Mammary epithelial cell (primary cell): ENCODE measurements around the gene SPPL2B.

Experiments used
- EZH2 ChIP-seq: IDR thresholded peaks from 2 replicates; pipeline ENCODE4 v1.6.1; 2012; ENCODE audit warnings: low read length, inconsistent platforms, borderline replicate concordance
- TF ChIP-seq, protein P1 (sequence below), 2 donors: IDR thresholded peaks in 1 of 2; conservative IDR thresholded peaks in 1 of 2; 2 replicates each; pipeline ENCODE4 v1.5.1; 2011 to 2012; ENCODE audit warnings: inconsistent platforms in 2 of 2, low read length in 2 of 2, mild to moderate bottlenecking in 2 of 2, control low read depth in 1 of 2, low read depth in 1 of 2; ENCODE audit not compliant: insufficient read depth in 1 of 2; ENCODE audit errors: extremely low read depth in 1 of 2

DNA sequence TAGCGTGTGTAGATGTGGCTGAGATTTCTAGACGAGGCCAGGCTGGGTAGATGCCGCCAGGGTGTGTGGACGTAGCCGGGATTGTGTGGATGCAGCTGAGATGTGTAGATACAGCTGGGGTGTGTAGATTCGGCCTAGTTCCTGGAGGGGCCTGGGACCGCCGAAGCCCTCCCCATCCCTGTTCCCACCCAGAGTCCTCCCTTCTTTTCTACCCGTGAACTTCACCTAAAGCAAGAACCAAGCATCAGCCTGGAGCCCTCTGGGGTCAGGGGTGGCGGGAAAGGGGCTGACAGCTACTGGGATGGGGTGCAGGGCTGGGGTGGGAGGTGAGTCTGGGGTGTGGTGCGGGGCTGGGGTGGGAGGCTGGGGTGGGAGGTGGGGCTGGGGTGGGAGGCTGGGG is 32.3 kb downstream of the SPPL2B start:
- TF ChIP-seq, protein P1, sequence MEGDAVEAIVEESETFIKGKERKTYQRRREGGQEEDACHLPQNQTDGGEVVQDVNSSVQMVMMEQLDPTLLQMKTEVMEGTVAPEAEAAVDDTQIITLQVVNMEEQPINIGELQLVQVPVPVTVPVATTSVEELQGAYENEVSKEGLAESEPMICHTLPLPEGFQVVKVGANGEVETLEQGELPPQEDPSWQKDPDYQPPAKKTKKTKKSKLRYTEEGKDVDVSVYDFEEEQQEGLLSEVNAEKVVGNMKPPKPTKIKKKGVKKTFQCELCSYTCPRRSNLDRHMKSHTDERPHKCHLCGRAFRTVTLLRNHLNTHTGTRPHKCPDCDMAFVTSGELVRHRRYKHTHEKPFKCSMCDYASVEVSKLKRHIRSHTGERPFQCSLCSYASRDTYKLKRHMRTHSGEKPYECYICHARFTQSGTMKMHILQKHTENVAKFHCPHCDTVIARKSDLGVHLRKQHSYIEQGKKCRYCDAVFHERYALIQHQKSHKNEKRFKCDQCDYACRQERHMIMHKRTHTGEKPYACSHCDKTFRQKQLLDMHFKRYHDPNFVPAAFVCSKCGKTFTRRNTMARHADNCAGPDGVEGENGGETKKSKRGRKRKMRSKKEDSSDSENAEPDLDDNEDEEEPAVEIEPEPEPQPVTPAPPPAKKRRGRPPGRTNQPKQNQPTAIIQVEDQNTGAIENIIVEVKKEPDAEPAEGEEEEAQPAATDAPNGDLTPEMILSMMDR (conservative IDR thresholded peaks at IDR 0.05 in 1 of 2, IDR thresholded peaks at IDR 0.05 in 1 of 2; ENCODE audit: extremely low read depth in 1 of 2, insufficient read depth in 1 of 2, low read depth in 1 of 2, low read length in 2 of 2): no peak
- TF ChIP-seq EZH2: no peak
